ENCODE measurements around the gene CCDC126. TPM values are rescaled to one million over a fixed set of nuclear protein-coding genes. Genes with fewer than 3 reads are reported as not detected.
A peak's percentile ranks its signal among the peaks of the same experiment; 100 is the strongest.
"Not testable (repeated sequence)": the region's sequence is repeated elsewhere in the genome, so short reads cannot be mapped to it uniquely, and the experiment has no call there.

The CCDC126 gene
- total RNA-seq, 1 donor from 2014 or later: 11.4 TPM

GRCh38 chr7:23662984-23663313 lies 65.8 kb downstream of the CCDC126 start:
- Mint-ChIP-seq H3K27me3 (ENCODE audit: low read depth) (no peaks in the 10 kb centered on the region), H3K9me3 (ENCODE audit: low read depth) (peaks cover 9% of the 10 kb centered on the region), H3K27ac (ENCODE audit: unreplicated experiment) (peak overlapping the region; percentile 75), H3K4me1 (ENCODE audit: low read depth) (peaks cover 15% of the 10 kb centered on the region), H3K4me3 (ENCODE audit: unreplicated experiment) (no peak overlapping the region), H3K36me3 (ENCODE audit: low read depth) (no peaks in the 10 kb centered on the region)
- TF ChIP-seq CTCF (IDR thresholded peaks at IDR 0.05): no peak
- DNase-seq (ENCODE audit: low spot score): no peak

GRCh38 chr7:23664122-23664521 lies 66.9 kb downstream of the CCDC126 start:
- TF ChIP-seq CTCF (IDR thresholded peaks at IDR 0.05): no peak
- DNase-seq (ENCODE audit: low spot score): no peak
- H3K4me3 Mint-ChIP-seq (ENCODE audit: unreplicated experiment): no peak overlapping the region
- no peaks in the 10 kb centered on the region for H3K36me3 Mint-ChIP-seq (ENCODE audit: low read depth)
- H3K27me3 Mint-ChIP-seq (ENCODE audit: low read depth): no peaks in the 10 kb centered on the region
- H3K27ac Mint-ChIP-seq (ENCODE audit: unreplicated experiment): no peak overlapping the region
- H3K9me3 Mint-ChIP-seq (ENCODE audit: low read depth): peaks cover 3% of the 10 kb centered on the region
- H3K4me1 Mint-ChIP-seq (ENCODE audit: low read depth): peaks cover 15% of the 10 kb centered on the region

GRCh38 chr7:23672033-23672432 lies 74.9 kb downstream of the CCDC126 start:
- peaks cover 9% of the 10 kb centered on the region for H3K9me3 Mint-ChIP-seq (ENCODE audit: low read depth)

GRCh38 chr7:23679898-23680413 lies 82.8 kb downstream of the CCDC126 start, which contains the start of gene FAM221A:
FAM221A (plus strand) TSS chr7:23680199; CDS start chr7:23680219, 20 bp downstream.
- H3K9me3 Mint-ChIP-seq (ENCODE audit: low read depth): peaks cover 8% of the 10 kb centered on the region
- peak; percentile 90 for DNase-seq (ENCODE audit: low spot score)
- no peaks in the 10 kb centered on the region for H3K36me3 Mint-ChIP-seq (ENCODE audit: low read depth)
- no peak within 1 kb of the TSS for H3K27ac Mint-ChIP-seq (ENCODE audit: unreplicated experiment)
- peak within 1 kb of the TSS; percentile 88 for H3K4me3 Mint-ChIP-seq (ENCODE audit: unreplicated experiment)
- no peaks in the 10 kb centered on the region for H3K27me3 Mint-ChIP-seq (ENCODE audit: low read depth)
- H3K4me1 Mint-ChIP-seq (ENCODE audit: low read depth): no peaks in the 10 kb centered on the region
- TF ChIP-seq CTCF (IDR thresholded peaks at IDR 0.05): peak; percentile 79

More at GRCh38 chr7:23672033-23672432, 74.9 kb downstream of the CCDC126 start:
- H3K4me3 Mint-ChIP-seq (ENCODE audit: unreplicated experiment): no peak overlapping the region
- DNase-seq (ENCODE audit: low spot score): no peak
- H3K4me1 Mint-ChIP-seq (ENCODE audit: low read depth): peaks cover 2% of the 10 kb centered on the region
- no peaks in the 10 kb centered on the region for H3K27me3 Mint-ChIP-seq (ENCODE audit: low read depth)
- no peak overlapping the region for H3K27ac Mint-ChIP-seq (ENCODE audit: unreplicated experiment)
- TF ChIP-seq CTCF (IDR thresholded peaks at IDR 0.05): no peak
- no peaks in the 10 kb centered on the region for H3K36me3 Mint-ChIP-seq (ENCODE audit: low read depth)

GRCh38 chr7:23680414-23681405 lies 83.5 kb downstream of the CCDC126 start:
- Mint-ChIP-seq H3K27me3 (ENCODE audit: low read depth) (no peaks in the 10 kb centered on the region), H3K36me3 (ENCODE audit: low read depth) (no peaks in the 10 kb centered on the region), H3K4me3 (ENCODE audit: unreplicated experiment) (peak overlapping the region; percentile 88), H3K9me3 (ENCODE audit: low read depth) (peaks cover under 1% of the 10 kb centered on the region), H3K27ac (ENCODE audit: unreplicated experiment) (no peak overlapping the region), H3K4me1 (ENCODE audit: low read depth) (no peaks in the 10 kb centered on the region)
- no peak for TF ChIP-seq CTCF (IDR thresholded peaks at IDR 0.05)
- DNase-seq (ENCODE audit: low spot score): no peak

GRCh38 chr7:23684041-23684440 lies 86.9 kb downstream of the CCDC126 start:
- not testable (repeated sequence) for H3K9me3 Mint-ChIP-seq (ENCODE audit: low read depth); H3K4me1 Mint-ChIP-seq (ENCODE audit: low read depth); H3K27ac Mint-ChIP-seq (ENCODE audit: unreplicated experiment); H3K36me3 Mint-ChIP-seq (ENCODE audit: low read depth); H3K4me3 Mint-ChIP-seq (ENCODE audit: unreplicated experiment); DNase-seq (ENCODE audit: low spot score); H3K27me3 Mint-ChIP-seq (ENCODE audit: low read depth)

Data from chondrocyte (in vitro differentiated cells).